GM21723 (cell line): ENCODE measurements around the gene ARL2BP.

Experiments
- ATAC-seq: cut with Tn5 transposase; IDR thresholded peaks from one replicate; pipeline ENCODE4 v1.9.1; 2021; ENCODE audit warnings: mild to moderate bottlenecking, moderate library complexity; ENCODE audit not compliant: unreplicated experiment

Gene ARL2BP

GRCh38 chr16:57281791-57282190 is 36.7 kb downstream of the ARL2BP start:
- ATAC-seq = no peak

DNA sequence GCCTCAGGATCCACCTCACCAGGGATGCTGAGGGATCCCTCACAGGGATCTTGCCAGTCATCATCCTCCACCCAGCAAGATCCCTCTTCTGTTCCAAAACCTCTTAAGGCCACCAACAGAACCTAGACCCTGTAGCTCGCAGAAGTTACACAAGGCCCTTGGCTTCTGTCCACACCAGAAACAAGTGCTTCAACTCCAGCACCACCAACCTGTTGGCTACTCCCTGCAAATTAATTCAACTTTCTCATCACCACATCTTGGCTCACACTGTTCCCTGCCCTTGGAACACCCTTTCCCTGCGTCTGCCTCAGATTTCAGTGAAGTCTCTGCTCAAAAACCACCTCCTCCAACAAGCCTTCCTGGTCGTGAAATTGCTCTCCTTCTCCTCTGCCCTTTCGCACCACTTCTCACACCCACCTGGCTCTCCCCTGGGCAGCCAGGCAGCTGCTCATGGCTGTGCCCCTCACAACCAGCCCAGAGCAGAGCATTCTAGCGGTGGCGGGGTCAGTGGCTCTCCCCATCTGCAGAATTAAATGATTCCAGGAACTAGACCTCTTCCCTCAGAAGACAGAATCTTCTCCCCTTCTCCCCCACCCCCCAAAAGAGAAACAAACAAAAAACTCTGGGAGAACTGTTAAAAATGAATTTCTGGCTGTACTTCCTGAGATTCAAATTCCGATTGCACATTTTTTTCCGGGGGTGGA is 37.6 kb downstream of the ARL2BP start:
- no peak for ATAC-seq

GRCh38 chr16:57283214-57283958 is 38.3 kb downstream of the ARL2BP start:
- ATAC-seq = no peak

GRCh38 chr16:57283959-57284208 is 38.8 kb downstream of the ARL2BP start:
- no peak for ATAC-seq

DNA sequence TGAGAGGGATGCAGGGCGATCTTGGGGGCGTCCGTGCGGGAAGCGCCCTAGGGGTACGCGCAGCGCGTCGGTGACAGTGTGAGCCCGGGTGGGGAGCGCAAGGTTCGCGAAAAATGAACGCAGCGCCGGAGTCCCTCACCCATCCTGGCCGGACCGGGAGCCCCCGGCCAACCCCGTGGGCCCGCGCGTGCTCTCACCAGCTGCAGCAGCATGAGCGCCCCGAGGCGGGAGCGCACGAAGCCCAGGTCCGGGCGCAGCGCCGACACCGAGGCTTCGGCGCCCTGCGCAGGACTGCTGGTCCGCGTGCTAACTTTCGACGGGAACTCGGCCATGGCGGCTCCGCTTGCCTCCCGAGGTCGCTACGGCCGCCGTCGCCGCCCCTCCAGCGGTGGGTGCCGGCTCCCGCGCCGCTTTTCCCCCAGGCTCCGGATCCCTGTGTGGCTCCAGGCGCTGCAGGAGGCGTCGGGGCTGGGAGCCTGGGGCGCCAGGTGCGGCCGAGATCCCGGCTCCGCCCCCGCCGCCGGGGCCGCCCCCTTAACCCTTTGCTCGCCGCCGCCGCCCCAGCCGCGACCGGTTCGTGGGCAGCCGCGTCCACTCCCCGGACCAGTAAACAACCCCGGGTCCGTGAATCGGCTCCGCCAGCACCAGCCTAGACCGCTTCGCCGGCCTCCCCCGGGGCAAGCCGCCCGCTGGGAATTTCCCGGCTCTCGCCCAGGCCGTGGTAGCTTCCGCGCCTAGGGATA is 39.3 kb downstream of the ARL2BP start, which contains the start of gene PLLP:
PLLP (minus strand) TSS at position 464 of the 743 bp plus-strand sequence; CDS start at position 332, 132 bp downstream.
- ATAC-seq = no peak

- no peak for ATAC-seq
These were observed 39.9 kb downstream of the ARL2BP start for GRCh38 chr16:57284952-57285363.

- ATAC-seq = no peak
These were observed 40.3 kb downstream of the ARL2BP start for GRCh38 chr16:57285379-57285778.

DNA sequence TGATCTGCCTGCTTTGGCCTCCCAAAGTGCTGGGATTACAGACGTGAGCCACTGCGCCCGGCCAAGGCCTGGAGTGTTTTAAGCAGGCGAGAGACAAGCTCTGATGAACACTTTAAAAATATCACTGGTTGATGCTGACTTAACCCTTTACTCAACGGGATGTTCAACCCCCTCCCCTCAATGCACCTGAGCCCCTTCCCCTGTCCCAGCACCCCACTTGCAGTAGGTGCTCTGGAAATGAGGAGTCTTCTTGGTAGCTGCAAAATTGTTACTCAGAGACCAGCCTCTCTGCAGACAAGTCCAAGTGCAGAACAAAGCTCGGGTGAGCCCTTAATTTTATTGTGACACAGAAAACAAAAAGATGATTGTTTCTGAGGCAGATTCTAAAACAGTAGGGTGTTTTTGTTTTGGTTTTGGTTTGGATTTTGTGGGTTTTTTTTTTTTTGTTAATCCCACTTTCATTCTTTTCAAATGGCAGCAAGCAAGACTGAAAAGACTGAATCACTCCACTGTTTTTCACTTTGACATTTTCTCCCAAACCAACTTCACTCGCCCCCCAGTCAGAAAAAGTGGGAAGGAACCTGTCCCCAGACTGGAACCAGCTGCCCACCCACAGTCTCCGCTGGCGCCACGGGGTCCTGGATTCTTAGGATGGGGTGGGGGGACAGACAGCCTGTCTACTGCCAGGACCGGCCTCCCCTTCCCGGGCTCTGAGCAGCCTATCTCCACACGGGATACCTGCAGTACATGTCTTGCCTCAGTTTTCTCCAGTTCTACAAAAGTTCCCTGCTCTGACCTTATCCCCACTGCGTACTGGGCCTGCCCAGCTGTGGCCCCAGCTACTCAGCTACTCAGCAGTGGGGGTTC is 44.6 kb downstream of the ARL2BP start:
- no peak for ATAC-seq

DNA sequence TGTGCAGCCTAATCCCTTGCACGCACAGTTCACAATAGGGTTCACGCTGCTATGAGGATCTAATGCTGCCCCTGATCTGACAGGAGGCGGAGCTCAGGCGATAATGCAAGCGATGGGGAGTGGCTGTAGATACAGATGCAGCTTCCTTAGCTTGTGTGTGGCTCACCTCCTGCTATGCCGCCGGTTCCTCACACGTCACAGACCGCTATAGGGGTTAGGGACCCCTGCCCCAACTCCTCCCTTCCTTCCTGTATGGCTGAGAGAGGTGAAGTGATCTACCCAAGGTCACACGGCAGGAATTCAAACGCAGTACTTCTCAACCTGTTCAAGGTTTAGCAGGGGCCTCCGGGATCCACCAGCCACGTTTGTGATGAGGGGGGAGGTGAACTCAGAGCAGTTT is 52.8 kb downstream of the ARL2BP start:
- no peak for ATAC-seq

- peak; percentile 21 for ATAC-seq
These were observed 54.1 kb downstream of the ARL2BP start for GRCh38 chr16:57299009-57299718.

DNA sequence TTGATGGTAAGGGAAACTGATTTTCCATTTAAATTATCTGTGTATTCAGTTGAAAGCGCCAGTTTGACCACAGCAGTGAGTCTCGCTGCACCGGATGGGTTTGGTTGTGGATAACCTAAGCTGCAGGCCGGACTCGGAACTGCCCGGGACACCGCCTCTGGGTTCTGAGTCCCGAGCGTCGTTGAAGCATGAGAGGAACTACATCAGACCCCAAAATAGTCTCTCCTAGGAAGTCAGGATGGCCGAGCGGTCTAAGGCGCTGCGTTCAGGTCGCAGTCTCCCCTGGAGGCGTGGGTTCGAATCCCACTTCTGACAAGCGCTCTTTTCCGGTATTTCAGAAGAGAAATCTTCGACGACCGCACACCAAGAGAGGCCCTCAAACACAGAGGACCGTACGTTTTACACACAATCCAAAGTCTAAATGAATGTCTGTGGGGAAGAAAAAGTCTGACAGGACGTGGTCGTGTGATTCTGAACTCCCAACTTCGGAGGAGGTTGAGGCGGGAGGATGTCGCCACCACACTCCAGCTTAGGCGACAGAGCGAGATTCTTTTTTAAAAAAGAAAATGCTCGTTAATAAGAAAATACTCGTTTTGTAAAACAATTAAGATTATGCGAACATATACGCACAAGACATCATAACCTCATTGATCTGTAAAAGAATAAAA is 54.8 kb downstream of the ARL2BP start:
- ATAC-seq = peak; percentile 55

- peak; percentile 85 for ATAC-seq
These were observed 55.5 kb downstream of the ARL2BP start for GRCh38 chr16:57300387-57301125.

DNA sequence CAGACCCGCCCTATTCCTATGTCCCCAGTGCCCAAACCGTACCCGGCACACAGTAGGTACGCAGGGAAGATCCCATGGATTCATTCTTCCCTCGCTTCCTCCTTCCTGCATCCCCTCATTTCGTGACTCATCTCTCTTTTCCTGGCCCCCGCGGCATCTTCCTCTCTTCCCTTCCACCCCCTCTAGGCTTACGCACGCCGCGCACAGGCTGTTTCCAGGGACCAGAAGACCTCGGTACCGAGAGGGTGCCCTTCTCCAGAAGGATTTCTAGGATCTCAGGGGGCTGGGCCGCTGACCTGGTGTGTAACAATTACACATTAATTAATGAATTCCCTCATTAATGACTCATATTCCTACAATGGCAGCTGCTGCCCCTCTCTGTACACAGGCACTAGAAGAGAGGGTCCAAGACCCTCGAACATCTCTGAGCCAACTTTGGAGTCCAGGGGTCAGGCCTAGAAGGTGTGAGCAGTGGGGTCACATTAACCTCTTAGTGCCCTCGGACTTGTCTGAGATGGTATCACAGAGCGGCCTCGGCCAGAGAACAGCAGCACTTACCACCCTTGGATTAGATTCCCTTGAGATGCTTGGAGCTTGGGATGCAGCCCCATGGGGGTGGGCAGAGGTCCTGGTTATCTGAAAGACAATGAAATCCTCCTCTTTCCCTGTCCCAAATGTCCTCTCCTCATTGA is 56.2 kb downstream of the ARL2BP start:
- ATAC-seq = no peak
